ENCODE data around the gene DUSP23. TPM values are rescaled to one million over a fixed set of nuclear protein-coding genes. Genes with fewer than 3 reads are reported as not detected.

DUSP23 gene
- total RNA-seq, 4 donors from 2014 or later = 47.0 to 94.6 (median 77.2) TPM

GRCh38 chr1:159753386-159753785 is 27.4 kb upstream of the DUSP23 start:
- H3K9me3 ChIP-seq = no peaks in the 10 kb centered on the region
- no peak for ATAC-seq
- H3K27me3 ChIP-seq = no peaks in the 10 kb centered on the region
- no peak overlapping the region for H3K4me3 ChIP-seq
- intact Hi-C loops (cut with DNase I; ENCODE audit: low total_unique reads) (no loop called here), in situ Hi-C loops (cut with MboI; ENCODE audit: low sequenced_read_pairs in 4 of 4) (no loop called here)
- H3K27ac ChIP-seq = peak overlapping the region; percentile 4 to 56 (median 39)
- H3K36me3 ChIP-seq = no peaks in the 10 kb centered on the region
- no peak for DNase-seq
- TF ChIP-seq POLR2A (IDR thresholded peaks at IDR 0.05) = no peak
- TF ChIP-seq, protein P1, sequence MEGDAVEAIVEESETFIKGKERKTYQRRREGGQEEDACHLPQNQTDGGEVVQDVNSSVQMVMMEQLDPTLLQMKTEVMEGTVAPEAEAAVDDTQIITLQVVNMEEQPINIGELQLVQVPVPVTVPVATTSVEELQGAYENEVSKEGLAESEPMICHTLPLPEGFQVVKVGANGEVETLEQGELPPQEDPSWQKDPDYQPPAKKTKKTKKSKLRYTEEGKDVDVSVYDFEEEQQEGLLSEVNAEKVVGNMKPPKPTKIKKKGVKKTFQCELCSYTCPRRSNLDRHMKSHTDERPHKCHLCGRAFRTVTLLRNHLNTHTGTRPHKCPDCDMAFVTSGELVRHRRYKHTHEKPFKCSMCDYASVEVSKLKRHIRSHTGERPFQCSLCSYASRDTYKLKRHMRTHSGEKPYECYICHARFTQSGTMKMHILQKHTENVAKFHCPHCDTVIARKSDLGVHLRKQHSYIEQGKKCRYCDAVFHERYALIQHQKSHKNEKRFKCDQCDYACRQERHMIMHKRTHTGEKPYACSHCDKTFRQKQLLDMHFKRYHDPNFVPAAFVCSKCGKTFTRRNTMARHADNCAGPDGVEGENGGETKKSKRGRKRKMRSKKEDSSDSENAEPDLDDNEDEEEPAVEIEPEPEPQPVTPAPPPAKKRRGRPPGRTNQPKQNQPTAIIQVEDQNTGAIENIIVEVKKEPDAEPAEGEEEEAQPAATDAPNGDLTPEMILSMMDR (IDR thresholded peaks at IDR 0.05 in 4 of 5, conservative IDR thresholded peaks at IDR 0.05 in 1 of 5) = no peak
- no peaks in the 10 kb centered on the region for H3K4me1 ChIP-seq

- in situ Hi-C loops (cut with MboI; ENCODE audit: low sequenced_read_pairs in 4 of 4) = no loop called here
- DNase-seq (no peak), ATAC-seq (no peak)
- Histone ChIP-seq H3K27ac (no peak overlapping the region), H3K9me3 (no peaks in the 10 kb centered on the region), H3K27me3 (no peaks in the 10 kb centered on the region), H3K36me3 (no peaks in the 10 kb centered on the region), H3K4me3 (no peak overlapping the region), H3K4me1 (no peaks in the 10 kb centered on the region)
- intact Hi-C loops (cut with DNase I; ENCODE audit: low total_unique reads) = no loop called here
- TF ChIP-seq, protein P1 (IDR thresholded peaks at IDR 0.05 in 4 of 5, conservative IDR thresholded peaks at IDR 0.05 in 1 of 5) = no peak
- TF ChIP-seq POLR2A (IDR thresholded peaks at IDR 0.05) = no peak
Observed at GRCh38 chr1:159755451-159756007, 25.2 kb upstream of the DUSP23 start.

- Histone ChIP-seq H3K36me3 (no peaks in the 10 kb centered on the region), H3K9me3 (no peaks in the 10 kb centered on the region), H3K4me1 (no peaks in the 10 kb centered on the region), H3K27me3 (no peaks in the 10 kb centered on the region), H3K4me3 (no peak overlapping the region), H3K27ac (no peak overlapping the region)
- in situ Hi-C loops (cut with MboI; ENCODE audit: low sequenced_read_pairs in 4 of 4) = no loop called here
- DNase-seq (peak; percentile 8 to 18), ATAC-seq (peak in 1 of 2 donors; percentile 42)
- intact Hi-C loops (cut with DNase I; ENCODE audit: low total_unique reads) = no loop called here
- TF ChIP-seq, protein P1 (IDR thresholded peaks at IDR 0.05 in 4 of 5, conservative IDR thresholded peaks at IDR 0.05 in 1 of 5) = no peak
- no peak for TF ChIP-seq POLR2A (IDR thresholded peaks at IDR 0.05)
Observed at GRCh38 chr1:159756397-159756796, 24.4 kb upstream of the DUSP23 start.

GRCh38 chr1:159763686-159764085 is 17.1 kb upstream of the DUSP23 start:
- no peak for DNase-seq
- no peak for ATAC-seq
- H3K27ac ChIP-seq = no peak overlapping the region
- TF ChIP-seq, protein P1 (IDR thresholded peaks at IDR 0.05 in 4 of 5, conservative IDR thresholded peaks at IDR 0.05 in 1 of 5) = no peak
- no peak for TF ChIP-seq POLR2A (IDR thresholded peaks at IDR 0.05)
- in situ Hi-C loops (cut with MboI; ENCODE audit: low sequenced_read_pairs in 4 of 4) (no loop called here), intact Hi-C loops (cut with DNase I; ENCODE audit: low total_unique reads) (no loop called here)
- H3K36me3 ChIP-seq = no peaks in the 10 kb centered on the region
- no peak overlapping the region for H3K4me3 ChIP-seq
- no peaks in the 10 kb centered on the region for H3K27me3 ChIP-seq
- H3K4me1 ChIP-seq = no peaks in the 10 kb centered on the region
- no peaks in the 10 kb centered on the region for H3K9me3 ChIP-seq

DNA sequence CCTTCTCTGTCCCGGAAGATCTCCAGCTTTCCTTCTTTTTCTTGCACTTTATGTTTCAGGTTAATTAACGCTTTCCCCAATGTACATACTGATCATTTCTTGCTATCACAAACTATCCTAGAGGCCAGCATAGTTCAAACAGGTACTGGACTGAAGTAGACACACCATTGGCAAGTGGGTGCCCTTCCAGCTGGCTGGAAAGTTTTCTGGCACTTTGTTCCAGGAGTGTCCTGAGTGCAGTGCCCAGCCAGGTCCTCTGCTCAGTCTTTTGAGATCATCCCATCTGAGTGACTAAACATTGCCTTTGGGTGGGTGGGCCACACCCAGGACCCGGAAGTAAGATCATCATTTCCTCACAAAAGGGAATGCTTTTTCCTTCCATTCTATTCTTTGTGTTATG is 15.0 kb upstream of the DUSP23 start:
- no peaks in the 10 kb centered on the region for H3K4me1 ChIP-seq
- intact Hi-C loops (cut with DNase I; ENCODE audit: low total_unique reads) = no loop called here
- in situ Hi-C loops (cut with MboI; ENCODE audit: low sequenced_read_pairs in 4 of 4) = no loop called here
- TF ChIP-seq, protein P1 (IDR thresholded peaks at IDR 0.05 in 4 of 5, conservative IDR thresholded peaks at IDR 0.05 in 1 of 5) = no peak
- TF ChIP-seq POLR2A (IDR thresholded peaks at IDR 0.05) = no peak
- no peak for ATAC-seq
- H3K4me3 ChIP-seq = no peak overlapping the region
- no peaks in the 10 kb centered on the region for H3K27me3 ChIP-seq
- no peak overlapping the region for H3K27ac ChIP-seq
- H3K9me3 ChIP-seq = no peaks in the 10 kb centered on the region
- H3K36me3 ChIP-seq = no peaks in the 10 kb centered on the region
- no peak for DNase-seq
